Activated naive CD4-positive, alpha-beta T cell treated with anti-CD3 and anti-CD28 coated beads, Interleukin-2, amount 10 ng/mL, durations not matched to agents 7 days and 5 days (primary cell): ENCODE results near the gene RAPGEF4.

Experiments
- CTCF ChIA-PET: fragments of 350-600 bp; sonication (Branson Sonifier 250); formaldehyde crosslinking; loops from one replicate; lab custom pipeline; 2021; ENCODE audit warnings: antibody characterized with exemption; lab: Charles Lee
- DNase-seq: peaks from one replicate; pipeline ENCODE4 v3.0.0-alpha.2; 2020
- H3K27ac Mint-ChIP-seq: one replicate; pipeline ENCODE4 v1.8.0; 2021; ENCODE audit warnings: mild to moderate bottlenecking, moderate library complexity, mixed read lengths
- H3K27me3 Mint-ChIP-seq: one replicate; pipeline ENCODE4 v1.8.0; 2021; ENCODE audit warnings: mild to moderate bottlenecking, mixed read lengths
- H3K36me3 Mint-ChIP-seq: one replicate; pipeline ENCODE4 v1.8.0; 2021; ENCODE audit warnings: mixed read lengths
- H3K4me1 Mint-ChIP-seq: one replicate; pipeline ENCODE4 v1.8.0; 2021; ENCODE audit warnings: mixed read lengths
- H3K4me3 Mint-ChIP-seq: one replicate; pipeline ENCODE4 v1.8.0; 2021; ENCODE audit warnings: mild to moderate bottlenecking, moderate library complexity, mixed read lengths
- H3K9me3 Mint-ChIP-seq: one replicate; pipeline ENCODE4 v1.8.0; 2021; ENCODE audit warnings: mixed read lengths

Gene RAPGEF4

GRCh38 chr2:172914341-172915008 lies 178.8 kb downstream of the RAPGEF4 start:
- no peak for DNase-seq
- no peaks in the 10 kb centered on the region for H3K9me3 Mint-ChIP-seq
- CTCF ChIA-PET: interaction anchor here (1.5 kb wide), 1 partner anchor 17 kb away, joined by 3 read pairs; no protein-coding TSS in a partner anchor
- H3K27ac Mint-ChIP-seq: no peak overlapping the region
- peaks cover 3% of the 10 kb centered on the region for H3K27me3 Mint-ChIP-seq
- H3K4me1 Mint-ChIP-seq: no peaks in the 10 kb centered on the region
- H3K36me3 Mint-ChIP-seq: no peaks in the 10 kb centered on the region
- no peak overlapping the region for H3K4me3 Mint-ChIP-seq

GRCh38 chr2:172917716-172918115 lies 182.1 kb downstream of the RAPGEF4 start:
- DNase-seq: no peak
- H3K9me3 Mint-ChIP-seq: no peaks in the 10 kb centered on the region
- H3K27me3 Mint-ChIP-seq: peaks cover 3% of the 10 kb centered on the region
- CTCF ChIA-PET: no interaction called here
- H3K36me3 Mint-ChIP-seq: no peaks in the 10 kb centered on the region
- H3K4me3 Mint-ChIP-seq: no peak overlapping the region
- no peak overlapping the region for H3K27ac Mint-ChIP-seq
- H3K4me1 Mint-ChIP-seq: no peaks in the 10 kb centered on the region

- Mint-ChIP-seq H3K4me1 (no peaks in the 10 kb centered on the region), H3K27me3 (peaks cover 6% of the 10 kb centered on the region), H3K4me3 (no peak overlapping the region), H3K27ac (no peak overlapping the region), H3K9me3 (no peaks in the 10 kb centered on the region), H3K36me3 (no peaks in the 10 kb centered on the region)
- no peak for DNase-seq
- CTCF ChIA-PET: no interaction called here
These were observed 184.1 kb downstream of the RAPGEF4 start for GRCh38 chr2:172919732-172920131.

- H3K27me3 Mint-ChIP-seq: peaks cover 11% of the 10 kb centered on the region
- no peaks in the 10 kb centered on the region for H3K4me1 Mint-ChIP-seq
- no peak overlapping the region for H3K4me3 Mint-ChIP-seq
- no peak for DNase-seq
- H3K9me3 Mint-ChIP-seq: no peaks in the 10 kb centered on the region
- no peaks in the 10 kb centered on the region for H3K36me3 Mint-ChIP-seq
- H3K27ac Mint-ChIP-seq: no peak overlapping the region
- CTCF ChIA-PET: interaction anchor here (1.6 kb wide), 1 partner anchor 10 kb away, joined by 8 read pairs; no protein-coding TSS in a partner anchor
These were observed 186.0 kb downstream of the RAPGEF4 start for GRCh38 chr2:172921532-172922236.

- Mint-ChIP-seq H3K27me3 (peaks cover 11% of the 10 kb centered on the region), H3K36me3 (no peaks in the 10 kb centered on the region), H3K9me3 (no peaks in the 10 kb centered on the region), H3K4me3 (no peak overlapping the region), H3K27ac (no peak overlapping the region), H3K4me1 (no peaks in the 10 kb centered on the region)
- DNase-seq: no peak
- CTCF ChIA-PET: no interaction called here
These were observed 186.7 kb downstream of the RAPGEF4 start for GRCh38 chr2:172922306-172922705.

GRCh38 chr2:172922815-172923214 lies 187.2 kb downstream of the RAPGEF4 start:
- Mint-ChIP-seq H3K4me1 (no peaks in the 10 kb centered on the region), H3K9me3 (no peaks in the 10 kb centered on the region), H3K27ac (no peak overlapping the region), H3K27me3 (peaks cover 16% of the 10 kb centered on the region), H3K36me3 (no peaks in the 10 kb centered on the region), H3K4me3 (no peak overlapping the region)
- CTCF ChIA-PET: no interaction called here
- DNase-seq: no peak

GRCh38 chr2:172924097-172924660 lies 188.5 kb downstream of the RAPGEF4 start:
- no peaks in the 10 kb centered on the region for H3K36me3 Mint-ChIP-seq
- no peak overlapping the region for H3K27ac Mint-ChIP-seq
- no peaks in the 10 kb centered on the region for H3K9me3 Mint-ChIP-seq
- peaks cover 15% of the 10 kb centered on the region for H3K27me3 Mint-ChIP-seq
- H3K4me3 Mint-ChIP-seq: no peak overlapping the region
- DNase-seq: no peak
- H3K4me1 Mint-ChIP-seq: no peaks in the 10 kb centered on the region
- CTCF ChIA-PET: interaction anchor here (1.0 to 1.2 kb wide), 3 partner anchors 9 to 118 kb away, joined by 3 to 4 read pairs (median 3); no protein-coding TSS in a partner anchor

GRCh38 chr2:172925600-172925999 lies 190.0 kb downstream of the RAPGEF4 start:
- Mint-ChIP-seq H3K9me3 (no peaks in the 10 kb centered on the region), H3K27me3 (peaks cover 19% of the 10 kb centered on the region), H3K4me1 (peaks cover under 1% of the 10 kb centered on the region), H3K27ac (no peak overlapping the region), H3K4me3 (no peak overlapping the region), H3K36me3 (no peaks in the 10 kb centered on the region)
- CTCF ChIA-PET: no interaction called here
- no peak for DNase-seq

GRCh38 chr2:172926785-172927640 lies 191.4 kb downstream of the RAPGEF4 start:
- Mint-ChIP-seq H3K4me1 (peaks cover 11% of the 10 kb centered on the region), H3K27ac (no peak overlapping the region), H3K36me3 (no peaks in the 10 kb centered on the region), H3K4me3 (no peak overlapping the region), H3K27me3 (peaks cover 19% of the 10 kb centered on the region), H3K9me3 (no peaks in the 10 kb centered on the region)
- DNase-seq: no peak
- CTCF ChIA-PET: no interaction called here

GRCh38 chr2:172927641-172928357 lies 192.2 kb downstream of the RAPGEF4 start:
- Mint-ChIP-seq H3K4me3 (no peak overlapping the region), H3K27ac (no peak overlapping the region), H3K4me1 (peaks cover 11% of the 10 kb centered on the region), H3K27me3 (peaks cover 19% of the 10 kb centered on the region), H3K36me3 (no peaks in the 10 kb centered on the region), H3K9me3 (no peaks in the 10 kb centered on the region)
- CTCF ChIA-PET: interaction anchor here (0.7 to 1.1 kb wide), 2 partner anchors 114 to 123 kb away, joined by 3 read pairs; no protein-coding TSS in a partner anchor
- no peak for DNase-seq

- CTCF ChIA-PET: interaction anchor here (0.7 to 1.1 kb wide), 3 partner anchors 115 to 646 kb away, joined by 3 read pairs; no protein-coding TSS in a partner anchor
- Mint-ChIP-seq H3K36me3 (no peaks in the 10 kb centered on the region), H3K27ac (no peak overlapping the region), H3K9me3 (no peaks in the 10 kb centered on the region), H3K4me1 (peaks cover 11% of the 10 kb centered on the region), H3K27me3 (peaks cover 19% of the 10 kb centered on the region), H3K4me3 (no peak overlapping the region)
- no peak for DNase-seq
These were observed 193.1 kb downstream of the RAPGEF4 start for GRCh38 chr2:172928756-172929155.

- peaks cover 16% of the 10 kb centered on the region for H3K27me3 Mint-ChIP-seq
- H3K9me3 Mint-ChIP-seq: no peaks in the 10 kb centered on the region
- CTCF ChIA-PET: interaction anchor here (4.8 kb wide), 1 partner anchor 122 kb away, joined by 56 read pairs; no protein-coding TSS in a partner anchor
- H3K4me1 Mint-ChIP-seq: peaks cover 11% of the 10 kb centered on the region
- H3K36me3 Mint-ChIP-seq: no peaks in the 10 kb centered on the region
- no peak for DNase-seq
- H3K4me3 Mint-ChIP-seq: no peak overlapping the region
- no peak overlapping the region for H3K27ac Mint-ChIP-seq
These were observed 194.0 kb downstream of the RAPGEF4 start for GRCh38 chr2:172929644-172930043.

- H3K4me3 Mint-ChIP-seq: no peak overlapping the region
- no peak overlapping the region for H3K27ac Mint-ChIP-seq
- H3K36me3 Mint-ChIP-seq: no peaks in the 10 kb centered on the region
- CTCF ChIA-PET: interaction anchor here (1.0 to 4.8 kb wide), 12 partner anchors 10 to 124 kb away, joined by 3 to 56 read pairs (median 6); no protein-coding TSS in a partner anchor
- peaks cover 11% of the 10 kb centered on the region for H3K27me3 Mint-ChIP-seq
- no peak for DNase-seq
- no peaks in the 10 kb centered on the region for H3K9me3 Mint-ChIP-seq
- peaks cover 11% of the 10 kb centered on the region for H3K4me1 Mint-ChIP-seq
These were observed 195.2 kb downstream of the RAPGEF4 start for GRCh38 chr2:172930871-172931255.
